OCI-LY1 (cell line): ENCODE data around the gene CDR2.

Source experiments
- H2AFZ ChIP-seq: fragments of 200-600 bp; sonication (generic), shearing (Covaris generic); 2 replicates; pipeline ENCODE4 v1.6.0; 2014; ENCODE audit warnings: antibody characterized with exemption, mild to moderate bottlenecking, low read length
- H3F3A ChIP-seq: fragments of 200-600 bp; sonication (generic), shearing (Covaris generic); 2 replicates; pipeline ENCODE4 v1.6.0; 2014; ENCODE audit warnings: mild to moderate bottlenecking, antibody characterized with exemption, low read length, moderate library complexity; ENCODE audit not compliant: insufficient read depth
- H3K27ac ChIP-seq: fragments of 200-600 bp; sonication (generic); 2 replicates; pipeline ENCODE4 v1.5.1; 2014; ENCODE audit warnings: low read length, mixed run types, mild to moderate bottlenecking, low read depth; ENCODE audit not compliant: poor library complexity, severe bottlenecking
- H3K27me3 ChIP-seq: fragments of 200-600 bp; sonication (generic); 2 replicates; pipeline ENCODE4 v1.6.0; 2014; ENCODE audit warnings: antibody characterized with exemption, mild to moderate bottlenecking, low read length, moderate library complexity; ENCODE audit not compliant: insufficient read depth
- H3K36me3 ChIP-seq: fragments of 200-600 bp; sonication (generic); 2 replicates; pipeline ENCODE4 v1.6.1; 2014; ENCODE audit warnings: mild to moderate bottlenecking, antibody characterized with exemption, low read length, moderate library complexity, mixed read lengths; ENCODE audit not compliant: insufficient read depth
- H3K4me1 ChIP-seq: fragments of 200-600 bp; sonication (generic); 2 replicates; pipeline ENCODE4 v1.5.1; 2014; ENCODE audit warnings: mild to moderate bottlenecking, low read length, moderate library complexity; ENCODE audit not compliant: insufficient read depth, severe bottlenecking
- H3K4me2 ChIP-seq: fragments of 200-600 bp; sonication (generic), shearing (Covaris generic); 2 replicates; pipeline ENCODE4 v1.6.1; 2014; ENCODE audit warnings: low read length
- H3K4me3 ChIP-seq: fragments of 200-600 bp; sonication (generic); 2 replicates; pipeline ENCODE4 v1.5.1; 2014; ENCODE audit warnings: low read length, low read depth, mild to moderate bottlenecking, mixed read lengths; ENCODE audit not compliant: poor library complexity, severe bottlenecking
- H3K79me2 ChIP-seq: fragments of 200-600 bp; shearing (Covaris generic); 2 replicates; pipeline ENCODE4 v1.6.1; 2016; ENCODE audit warnings: mixed run types, low read length, mixed read lengths; ENCODE audit not compliant: insufficient read depth
- H3K9ac ChIP-seq: fragments of 200-600 bp; sonication (generic), shearing (Covaris generic); 2 replicates; pipeline ENCODE4 v1.6.1; 2014; ENCODE audit warnings: mild to moderate bottlenecking, low read length, mixed read lengths
- H3K9me2 ChIP-seq: fragments of 200-600 bp; sonication (generic), shearing (Covaris generic); 2 replicates; pipeline ENCODE4 v1.6.1; 2014; ENCODE audit warnings: low read depth, mild to moderate bottlenecking, low read length, mixed read lengths
- H3K9me3 ChIP-seq: fragments of 200-600 bp; shearing (Covaris generic); 2 replicates; pipeline ENCODE4 v1.6.1; 2014; ENCODE audit warnings: low read length, mixed read lengths
- H4K20me1 ChIP-seq: fragments of 200-600 bp; sonication (generic), shearing (Covaris generic); 2 replicates; pipeline ENCODE4 v1.6.0; 2016; ENCODE audit warnings: mild to moderate bottlenecking, low read length; ENCODE audit not compliant: insufficient read depth
- EZH2 ChIP-seq: fragments of 200-600 bp; sonication (generic), shearing (Covaris generic); IDR thresholded peaks from 2 replicates; pipeline ENCODE4 v1.8.0; 2017; ENCODE audit warnings: borderline replicate concordance, mixed run types, mild to moderate bottlenecking, antibody characterized with exemption, low read length, moderate library complexity, mixed read lengths
- TF ChIP-seq, protein P1 (sequence below): fragments of 200-600 bp; sonication (generic), shearing (Covaris generic); IDR thresholded peaks from 2 replicates; pipeline ENCODE4 v1.5.1; 2017; ENCODE audit warnings: mild to moderate bottlenecking, antibody characterized with exemption, low read length, moderate library complexity, mixed read lengths

Gene CDR2

GRCh38 chr16:22397464-22397863 is 23.0 kb upstream of the CDR2 start:
- H3K27me3 ChIP-seq: no peaks in the 10 kb centered on the region
- H3K36me3 ChIP-seq: no peaks in the 10 kb centered on the region
- no peaks in the 10 kb centered on the region for H3K9me2 ChIP-seq
- no peak overlapping the region for H3K27ac ChIP-seq
- H3F3A ChIP-seq: no peaks in the 10 kb centered on the region
- H2AFZ ChIP-seq: no peak overlapping the region
- no peaks in the 10 kb centered on the region for H3K9me3 ChIP-seq
- TF ChIP-seq, protein P1, sequence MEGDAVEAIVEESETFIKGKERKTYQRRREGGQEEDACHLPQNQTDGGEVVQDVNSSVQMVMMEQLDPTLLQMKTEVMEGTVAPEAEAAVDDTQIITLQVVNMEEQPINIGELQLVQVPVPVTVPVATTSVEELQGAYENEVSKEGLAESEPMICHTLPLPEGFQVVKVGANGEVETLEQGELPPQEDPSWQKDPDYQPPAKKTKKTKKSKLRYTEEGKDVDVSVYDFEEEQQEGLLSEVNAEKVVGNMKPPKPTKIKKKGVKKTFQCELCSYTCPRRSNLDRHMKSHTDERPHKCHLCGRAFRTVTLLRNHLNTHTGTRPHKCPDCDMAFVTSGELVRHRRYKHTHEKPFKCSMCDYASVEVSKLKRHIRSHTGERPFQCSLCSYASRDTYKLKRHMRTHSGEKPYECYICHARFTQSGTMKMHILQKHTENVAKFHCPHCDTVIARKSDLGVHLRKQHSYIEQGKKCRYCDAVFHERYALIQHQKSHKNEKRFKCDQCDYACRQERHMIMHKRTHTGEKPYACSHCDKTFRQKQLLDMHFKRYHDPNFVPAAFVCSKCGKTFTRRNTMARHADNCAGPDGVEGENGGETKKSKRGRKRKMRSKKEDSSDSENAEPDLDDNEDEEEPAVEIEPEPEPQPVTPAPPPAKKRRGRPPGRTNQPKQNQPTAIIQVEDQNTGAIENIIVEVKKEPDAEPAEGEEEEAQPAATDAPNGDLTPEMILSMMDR: no peak
- no peak for TF ChIP-seq EZH2
- no peak overlapping the region for H3K4me2 ChIP-seq
- H3K9ac ChIP-seq: no peak overlapping the region
- no peak overlapping the region for H3K4me3 ChIP-seq
- no peaks in the 10 kb centered on the region for H3K79me2 ChIP-seq
- H3K4me1 ChIP-seq: no peaks in the 10 kb centered on the region
- H4K20me1 ChIP-seq: no peaks in the 10 kb centered on the region

DNA sequence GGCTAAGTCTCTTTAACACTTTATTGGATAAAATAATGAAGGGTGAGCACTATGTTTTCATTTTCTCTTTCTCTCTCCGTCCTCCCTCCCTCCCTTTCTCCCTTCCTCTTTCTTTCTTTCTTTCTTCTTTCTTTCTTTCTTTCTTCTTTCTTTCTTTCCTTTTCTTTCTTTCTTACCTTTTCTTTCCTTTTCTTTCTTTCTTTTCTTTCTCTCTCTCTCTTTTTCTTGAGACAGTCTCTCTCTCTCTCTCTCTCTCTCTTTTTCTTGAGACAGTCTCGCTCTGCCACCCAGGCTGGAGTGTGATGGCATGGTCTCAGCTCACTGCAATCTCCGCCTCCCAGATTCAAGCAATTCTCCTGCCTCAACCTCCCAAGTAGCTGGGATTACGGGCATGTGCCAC is 21.5 kb upstream of the CDR2 start:
- H3K9ac ChIP-seq: no peak overlapping the region
- no peaks in the 10 kb centered on the region for H3K4me1 ChIP-seq
- H3K27ac ChIP-seq: no peak overlapping the region
- H3K4me3 ChIP-seq: no peak overlapping the region
- no peaks in the 10 kb centered on the region for H3K9me2 ChIP-seq
- no peaks in the 10 kb centered on the region for H3K36me3 ChIP-seq
- no peaks in the 10 kb centered on the region for H4K20me1 ChIP-seq
- no peak overlapping the region for H2AFZ ChIP-seq
- H3K9me3 ChIP-seq: no peaks in the 10 kb centered on the region
- no peaks in the 10 kb centered on the region for H3K27me3 ChIP-seq
- TF ChIP-seq EZH2: no peak
- TF ChIP-seq, protein P1: no peak
- no peaks in the 10 kb centered on the region for H3K79me2 ChIP-seq
- H3K4me2 ChIP-seq: no peak overlapping the region
- H3F3A ChIP-seq: no peaks in the 10 kb centered on the region

GRCh38 chr16:22394121-22394520 is 19.7 kb upstream of the CDR2 start:
- Histone ChIP-seq H2AFZ (no peak overlapping the region), H3K27me3 (no peaks in the 10 kb centered on the region), H3K9ac (no peak overlapping the region), H3K4me3 (no peak overlapping the region), H3K27ac (no peak overlapping the region), H3K4me1 (no peaks in the 10 kb centered on the region), H3K36me3 (no peaks in the 10 kb centered on the region), H3K4me2 (no peak overlapping the region), H3F3A (no peaks in the 10 kb centered on the region), H3K79me2 (no peaks in the 10 kb centered on the region), H3K9me3 (no peaks in the 10 kb centered on the region), H3K9me2 (no peaks in the 10 kb centered on the region), H4K20me1 (no peaks in the 10 kb centered on the region)
- no peak for TF ChIP-seq EZH2
- TF ChIP-seq, protein P1: no peak
